ENCODE measurements around the gene TMC6. TPM values are rescaled to one million over a fixed set of nuclear protein-coding genes. Genes with fewer than 3 reads are reported as not detected.

Gene TMC6
- total and polyA plus RNA-seq, 2 of the 4 experiments (the other 2 are of a cell fraction): 0.19 TPM; not detected in 1

DNA sequence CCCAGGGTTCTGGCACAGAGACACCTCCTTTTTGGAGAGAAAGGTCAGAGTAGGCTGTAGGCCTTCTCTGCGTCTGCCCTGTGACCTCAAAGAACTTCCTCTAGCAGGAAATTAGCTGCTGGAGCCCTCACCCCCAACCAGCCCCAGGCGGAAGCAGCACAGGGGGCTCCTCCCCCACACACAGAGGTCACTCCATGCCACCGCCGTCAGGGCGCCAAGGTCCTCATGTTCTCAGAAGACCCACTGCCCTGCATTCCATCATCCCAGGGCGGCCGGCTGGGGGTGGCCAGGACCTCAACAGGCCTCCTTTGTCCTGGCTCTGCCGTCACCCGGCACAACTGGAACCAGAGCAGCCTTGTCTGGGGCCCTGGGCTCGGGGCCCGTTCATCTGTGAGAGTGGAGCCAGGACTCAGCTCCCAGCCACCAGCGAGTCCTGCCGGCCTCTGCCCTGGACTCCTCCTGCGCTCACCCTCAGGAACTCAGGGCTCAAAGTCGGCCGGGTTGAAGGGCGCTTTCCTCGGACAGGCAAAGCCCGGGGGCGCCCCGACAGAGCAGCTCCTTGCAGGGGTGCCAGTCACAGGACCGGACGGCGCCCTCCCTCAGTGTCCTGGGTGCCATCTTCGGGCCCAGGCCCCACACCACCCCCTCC, 1.2 kb downstream of the TMC6 start:
- in situ Hi-C loops (cut with MboI; ENCODE audit: low sequenced_read_pairs) (no loop called here), intact Hi-C loops (cut with micrococcal nuclease) (no loop called here), dilution Hi-C loops (cut with HindIII; ENCODE audit: low sequenced_read_pairs, unreplicated experiment) (no loop called here)
- Histone ChIP-seq H3K4me1 (ENCODE audit: control insufficient read depth, insufficient read depth, low read length) (peaks cover 2% of the 10 kb centered on the region; the same call in 1 of the 2 replicates), H2AFZ (replicated peaks; ENCODE audit: low read length, poor library complexity) (no peak overlapping the region), H4K5ac (ENCODE audit: low read depth, low read length) (no peak overlapping the region), H2AK5ac (ENCODE audit: low read depth, low read length) (no peak overlapping the region), H3K4me2 (ENCODE audit: low read depth, low read length) (no peak overlapping the region), H3K9ac (ENCODE audit: low read depth, low read length) (no peak overlapping the region), H3K56ac (ENCODE audit: extremely low read depth, insufficient read depth, low read length) (no peak overlapping the region), H2BK5ac (ENCODE audit: low read depth, low read length, poor library complexity, severe bottlenecking) (no peak overlapping the region), H3K4ac (ENCODE audit: low read depth, low read length) (no peak overlapping the region), H3K27me3 (ENCODE audit: control insufficient read depth, insufficient read depth, low read length) (peaks cover 56% of the 10 kb centered on the region), H3K36me3 (ENCODE audit: control insufficient read depth, insufficient read depth, low read length) (no peaks in the 10 kb centered on the region), H4K91ac (ENCODE audit: insufficient read depth, low read depth, low read length) (no peak overlapping the region), H3K27ac (ENCODE audit: insufficient read depth, low read length) (no peak overlapping the region), H2AK9ac (replicated peaks; ENCODE audit: low read depth, low read length, poor library complexity) (no peak overlapping the region), H2BK20ac (ENCODE audit: low read depth, low read length) (no peak overlapping the region), H4K8ac (ENCODE audit: low read depth in 2 of 2, low read length in 2 of 2) (no peak overlapping the region), H2BK15ac (ENCODE audit: low read depth, low read length) (no peak overlapping the region), H3K9me3 (ENCODE audit: control insufficient read depth, insufficient read depth, low read length) (no peaks in the 10 kb centered on the region), H4K20me1 (ENCODE audit: insufficient read depth, low read length) (no peaks in the 10 kb centered on the region; the same call in 1 of the 2 replicates), H3K18ac (ENCODE audit: low read depth, low read length) (no peak overlapping the region), H3K9me1 (ENCODE audit: insufficient read depth, low read length) (no peaks in the 10 kb centered on the region), H3K79me1 (ENCODE audit: low read depth in 1 of 2, low read length in 2 of 2) (no peaks in the 10 kb centered on the region), H2BK120ac (ENCODE audit: low read depth, low read length) (no peak overlapping the region), H3K4me3 (ENCODE audit: insufficient read depth, low read depth, low read length) (no peak overlapping the region), H3K23ac (ENCODE audit: low read depth, low read length) (no peak overlapping the region), H3K14ac (replicated peaks; ENCODE audit: low read depth, low read length) (no peak overlapping the region)
- no peak for DNase-seq
- 41% methylated on average over 11 of the region's 25 CpGs; no CpG with 5 or more reads in 1 of the 2 experiments for WGBS, 2 experiments (ENCODE audit: extremely low coverage in 2 of 2, insufficient read length in 1 of 2)
- CTCF ChIA-PET: no interaction called here
- no TSS peak for BruUV-seq (replicated peaks)
- TF ChIP-seq CHD1 (IDR thresholded peaks at IDR 0.05; ENCODE audit: low read depth, low read length): no peak
- TF ChIP-seq CEBPB (IDR thresholded peaks at IDR 0.05; ENCODE audit: low read depth, low read length): no peak
- TF ChIP-seq NFE2L2 (IDR thresholded peaks at IDR 0.05; ENCODE audit: low read depth, low read length): no peak
- no peak for TF ChIP-seq RAD21 (IDR thresholded peaks at IDR 0.05; ENCODE audit: low read length)
- no peak for TF ChIP-seq SMC3 (IDR thresholded peaks at IDR 0.05; ENCODE audit: low read depth, low read length)
- TF ChIP-seq MAFK (IDR thresholded peaks at IDR 0.05; ENCODE audit: low read depth, low read length): no peak
- TF ChIP-seq MAZ (IDR thresholded peaks at IDR 0.05; ENCODE audit: borderline replicate concordance, low read depth, low read length): no peak
- no peak for TF ChIP-seq FOS (IDR thresholded peaks at IDR 0.05; ENCODE audit: low read depth, low read length)
- TF ChIP-seq POLR2A (IDR thresholded peaks at IDR 0.05; ENCODE audit: low read depth, low read length): no peak
- TF ChIP-seq CTCF (conservative IDR thresholded peaks at IDR 0.05; ENCODE audit: low read depth, low read length): no peak
- no peak for TF ChIP-seq RFX5 (IDR thresholded peaks at IDR 0.05; ENCODE audit: low read depth, low read length)
- TF ChIP-seq ELK1 (IDR thresholded peaks at IDR 0.05; ENCODE audit: borderline replicate concordance, low read depth, low read length): no peak
- TF ChIP-seq BHLHE40 (IDR thresholded peaks at IDR 0.05; ENCODE audit: low read depth, low read length): no peak
- no peak for TF ChIP-seq RCOR1 (IDR thresholded peaks at IDR 0.05; ENCODE audit: insufficient replicate concordance, low read length)
- POLR2A ChIA-PET (ENCODE audit: unreplicated experiment): no interaction called here
- ATAC-seq (ENCODE audit: low read depth): no peak

Measured in IMR-90 (cell line).